ENCODE measurements around the gene SLIT3.

DNA sequence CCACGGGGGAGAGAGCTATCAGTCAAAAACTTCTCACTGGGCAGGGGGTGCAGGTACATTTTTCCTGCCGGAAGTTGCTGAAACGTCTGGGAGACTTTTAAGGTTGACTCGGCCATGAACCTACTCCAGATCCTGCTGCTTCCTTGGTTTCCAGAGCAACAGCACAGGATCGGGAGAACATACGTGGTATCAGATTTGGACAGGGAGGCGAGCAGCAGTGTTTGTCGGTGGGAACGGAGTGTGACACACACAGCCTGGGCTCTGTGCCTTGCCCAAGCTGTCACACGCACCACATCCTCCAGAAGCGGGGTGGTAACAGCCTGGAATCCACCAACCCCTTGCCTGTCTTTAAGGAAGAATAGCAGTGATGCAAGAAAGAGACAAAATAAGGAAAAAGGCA is 276.5 kb downstream of the SLIT3 start:
- TF ChIP-seq, protein P1, sequence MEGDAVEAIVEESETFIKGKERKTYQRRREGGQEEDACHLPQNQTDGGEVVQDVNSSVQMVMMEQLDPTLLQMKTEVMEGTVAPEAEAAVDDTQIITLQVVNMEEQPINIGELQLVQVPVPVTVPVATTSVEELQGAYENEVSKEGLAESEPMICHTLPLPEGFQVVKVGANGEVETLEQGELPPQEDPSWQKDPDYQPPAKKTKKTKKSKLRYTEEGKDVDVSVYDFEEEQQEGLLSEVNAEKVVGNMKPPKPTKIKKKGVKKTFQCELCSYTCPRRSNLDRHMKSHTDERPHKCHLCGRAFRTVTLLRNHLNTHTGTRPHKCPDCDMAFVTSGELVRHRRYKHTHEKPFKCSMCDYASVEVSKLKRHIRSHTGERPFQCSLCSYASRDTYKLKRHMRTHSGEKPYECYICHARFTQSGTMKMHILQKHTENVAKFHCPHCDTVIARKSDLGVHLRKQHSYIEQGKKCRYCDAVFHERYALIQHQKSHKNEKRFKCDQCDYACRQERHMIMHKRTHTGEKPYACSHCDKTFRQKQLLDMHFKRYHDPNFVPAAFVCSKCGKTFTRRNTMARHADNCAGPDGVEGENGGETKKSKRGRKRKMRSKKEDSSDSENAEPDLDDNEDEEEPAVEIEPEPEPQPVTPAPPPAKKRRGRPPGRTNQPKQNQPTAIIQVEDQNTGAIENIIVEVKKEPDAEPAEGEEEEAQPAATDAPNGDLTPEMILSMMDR (IDR thresholded peaks at IDR 0.05), result no peak
- TF ChIP-seq POLR2A (IDR thresholded peaks at IDR 0.05), result no peak

Measured in Peyer's patch (tissue), 4 donors.